Rectal smooth muscle tissue (tissue), 1 donor: ENCODE data around the gene WNT5B.
"Not testable (repeated sequence)": the region's sequence is repeated elsewhere in the genome, so short reads cannot be mapped to it uniquely, and the experiment has no call there.

Source experiments
- H3K27ac ChIP-seq: one replicate; pipeline ENCODE4 v1.7.0; 2013; ENCODE audit warnings: low read depth, low read length, inconsistent platforms
- H3K27me3 ChIP-seq: one replicate; pipeline ENCODE4 v1.7.0; 2013; ENCODE audit warnings: low read length; ENCODE audit not compliant: control insufficient read depth, insufficient read depth
- H3K36me3 ChIP-seq: one replicate; pipeline ENCODE4 v1.7.0; 2013; ENCODE audit warnings: low read length; ENCODE audit not compliant: control insufficient read depth, insufficient read depth
- H3K4me1 ChIP-seq: one replicate; pipeline ENCODE4 v1.7.0; 2013; ENCODE audit warnings: low read length; ENCODE audit not compliant: control insufficient read depth, insufficient read depth
- H3K4me3 ChIP-seq: one replicate; pipeline ENCODE4 v1.7.0; 2013; ENCODE audit warnings: low read length
- H3K9ac ChIP-seq: one replicate; pipeline ENCODE4 v1.7.0; 2013; ENCODE audit warnings: low read length

The WNT5B gene

DNA sequence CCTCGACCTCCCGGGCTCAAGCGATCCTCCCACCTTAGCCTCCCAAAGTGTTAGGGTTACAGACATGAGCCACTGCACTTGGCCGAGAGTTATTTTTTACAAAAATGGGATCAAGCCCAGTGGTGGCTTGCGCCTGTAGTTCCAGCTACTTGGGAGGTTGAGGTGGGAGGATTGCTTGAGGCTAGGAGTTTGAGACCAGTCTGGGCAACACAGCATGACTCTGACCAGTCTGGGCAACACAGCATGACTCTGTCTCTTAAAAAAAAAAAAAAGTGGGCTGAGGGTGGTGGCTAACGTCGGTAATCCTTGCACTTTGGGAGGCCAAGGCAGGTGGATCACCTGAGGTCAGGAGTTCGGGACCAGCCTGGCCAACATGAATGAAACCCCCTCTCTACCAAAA lies 66.1 kb downstream of the WNT5B start:
- not testable (repeated sequence) for H3K9ac ChIP-seq, H3K36me3 ChIP-seq, H3K27me3 ChIP-seq, H3K27ac ChIP-seq, H3K4me3 ChIP-seq, H3K4me1 ChIP-seq

DNA sequence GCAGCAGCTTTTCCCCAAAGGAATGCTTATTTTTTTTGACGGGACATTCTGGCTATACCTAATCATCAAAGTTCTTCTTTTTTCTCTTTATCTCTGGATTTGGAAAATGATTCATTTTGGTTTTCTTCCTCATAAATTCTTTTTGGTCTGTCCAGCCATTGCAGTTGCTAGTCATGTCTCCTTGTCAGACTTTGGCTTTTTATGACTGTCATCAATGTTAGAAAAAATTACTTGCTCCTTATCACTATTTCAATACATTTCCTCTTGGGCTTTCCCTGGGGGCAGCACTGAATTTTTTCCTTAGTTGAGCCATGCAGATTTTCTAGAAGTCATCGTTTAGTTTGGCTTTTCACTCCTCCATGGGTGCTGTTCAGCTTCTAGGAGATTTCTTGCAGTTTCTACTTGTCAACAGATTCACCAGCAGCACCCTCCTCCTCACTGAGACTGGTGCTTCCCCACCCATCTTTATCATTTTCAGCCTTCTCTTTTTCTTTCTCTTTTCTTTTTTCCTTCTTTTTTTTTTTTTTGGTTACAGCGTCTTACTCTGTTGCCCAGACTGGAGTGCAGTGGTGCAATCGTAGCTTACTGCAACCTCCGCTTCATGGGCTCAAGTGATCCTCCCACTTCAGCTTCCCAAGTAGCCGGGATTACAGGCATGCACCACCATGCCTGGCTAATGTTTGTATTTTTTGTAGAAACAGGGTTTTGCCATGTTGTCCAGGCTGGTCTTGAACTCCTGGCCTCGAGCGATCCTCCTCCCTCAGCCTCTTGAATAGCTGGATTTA lies 67.0 kb downstream of the WNT5B start:
- H3K36me3 ChIP-seq, result no peaks in the 10 kb centered on the region
- H3K27me3 ChIP-seq, result no peaks in the 10 kb centered on the region
- H3K27ac ChIP-seq, result no peak overlapping the region
- H3K9ac ChIP-seq, result no peak overlapping the region
- H3K4me1 ChIP-seq, result peaks cover 3% of the 10 kb centered on the region
- H3K4me3 ChIP-seq, result no peak overlapping the region

DNA sequence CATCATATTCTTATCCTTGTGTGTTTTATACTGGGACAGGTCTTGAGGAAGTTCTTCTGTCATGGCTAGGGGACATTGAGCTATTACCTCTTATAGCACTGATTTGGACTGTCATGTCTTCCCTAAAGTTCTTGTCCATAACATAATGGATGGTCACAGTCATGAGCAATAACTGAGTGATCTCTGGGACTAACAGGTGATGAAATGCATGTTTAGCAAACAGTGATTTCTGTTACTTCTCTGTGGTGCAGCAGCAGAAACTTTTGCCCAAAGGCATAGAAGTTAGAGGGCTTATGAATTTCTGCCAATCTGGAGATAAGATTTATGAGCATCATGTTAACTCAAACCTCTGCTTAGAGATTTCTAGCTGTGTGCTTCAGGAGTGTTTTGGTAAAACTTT lies 67.8 kb downstream of the WNT5B start:
- no peak overlapping the region for H3K27ac ChIP-seq
- H3K9ac ChIP-seq, result no peak overlapping the region
- peaks cover 3% of the 10 kb centered on the region for H3K4me1 ChIP-seq
- no peak overlapping the region for H3K4me3 ChIP-seq
- no peaks in the 10 kb centered on the region for H3K36me3 ChIP-seq
- H3K27me3 ChIP-seq, result no peaks in the 10 kb centered on the region
